ENCODE measurements around the gene GPHN.

GPHN gene

DNA sequence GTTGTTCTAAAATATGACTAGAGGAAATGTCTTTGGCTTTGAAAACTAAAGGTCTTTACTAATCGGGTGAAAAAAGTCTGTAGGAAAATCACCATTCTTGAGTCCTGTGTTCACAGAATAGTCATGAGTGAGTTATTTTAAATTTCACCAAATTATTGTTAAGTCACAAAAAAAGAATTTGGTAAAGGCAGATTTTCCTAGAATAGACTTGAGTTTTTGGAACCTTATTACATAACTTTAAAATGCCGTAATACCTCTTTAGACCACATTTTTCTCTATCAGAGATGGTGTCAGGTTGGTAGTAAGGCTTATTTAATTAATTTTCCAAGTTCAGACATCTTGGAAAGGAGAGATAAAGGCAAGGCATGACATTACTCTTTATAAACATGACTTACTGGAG is 496.6 kb downstream of the GPHN start:
- no peak overlapping the region for H3K4me3 ChIP-seq (ENCODE audit: low read depth, low read length, poor library complexity, severe bottlenecking)
- H3K4me1 ChIP-seq (ENCODE audit: insufficient read depth, low read length, severe bottlenecking) = no peaks in the 10 kb centered on the region
- no peak overlapping the region for H3K4me2 ChIP-seq (ENCODE audit: low read length)
- H4K20me1 ChIP-seq (ENCODE audit: insufficient read depth, low read length) = no peaks in the 10 kb centered on the region
- H3K79me2 ChIP-seq (ENCODE audit: insufficient read depth, low read length) = no peaks in the 10 kb centered on the region
- H3K9ac ChIP-seq (ENCODE audit: low read length) = no peak overlapping the region
- TF ChIP-seq EZH2 (IDR thresholded peaks at IDR 0.05; ENCODE audit: borderline replicate concordance, low read length) = no peak
- TF ChIP-seq, protein P1, sequence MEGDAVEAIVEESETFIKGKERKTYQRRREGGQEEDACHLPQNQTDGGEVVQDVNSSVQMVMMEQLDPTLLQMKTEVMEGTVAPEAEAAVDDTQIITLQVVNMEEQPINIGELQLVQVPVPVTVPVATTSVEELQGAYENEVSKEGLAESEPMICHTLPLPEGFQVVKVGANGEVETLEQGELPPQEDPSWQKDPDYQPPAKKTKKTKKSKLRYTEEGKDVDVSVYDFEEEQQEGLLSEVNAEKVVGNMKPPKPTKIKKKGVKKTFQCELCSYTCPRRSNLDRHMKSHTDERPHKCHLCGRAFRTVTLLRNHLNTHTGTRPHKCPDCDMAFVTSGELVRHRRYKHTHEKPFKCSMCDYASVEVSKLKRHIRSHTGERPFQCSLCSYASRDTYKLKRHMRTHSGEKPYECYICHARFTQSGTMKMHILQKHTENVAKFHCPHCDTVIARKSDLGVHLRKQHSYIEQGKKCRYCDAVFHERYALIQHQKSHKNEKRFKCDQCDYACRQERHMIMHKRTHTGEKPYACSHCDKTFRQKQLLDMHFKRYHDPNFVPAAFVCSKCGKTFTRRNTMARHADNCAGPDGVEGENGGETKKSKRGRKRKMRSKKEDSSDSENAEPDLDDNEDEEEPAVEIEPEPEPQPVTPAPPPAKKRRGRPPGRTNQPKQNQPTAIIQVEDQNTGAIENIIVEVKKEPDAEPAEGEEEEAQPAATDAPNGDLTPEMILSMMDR (IDR thresholded peaks at IDR 0.05; ENCODE audit: low read length) = no peak
- H3K27ac ChIP-seq (ENCODE audit: low read depth, low read length, poor library complexity, severe bottlenecking) = no peak overlapping the region
- no peaks in the 10 kb centered on the region for H3K9me2 ChIP-seq (ENCODE audit: low read depth, low read length)
- H3K9me3 ChIP-seq (ENCODE audit: low read length) = no peaks in the 10 kb centered on the region
- no peaks in the 10 kb centered on the region for H3K36me3 ChIP-seq (ENCODE audit: insufficient read depth, low read length)
- no peaks in the 10 kb centered on the region for H3F3A ChIP-seq (ENCODE audit: insufficient read depth, low read length)
- H2AFZ ChIP-seq (ENCODE audit: low read length) = no peak overlapping the region
- H3K27me3 ChIP-seq (ENCODE audit: insufficient read depth, low read length) = no peaks in the 10 kb centered on the region

DNA sequence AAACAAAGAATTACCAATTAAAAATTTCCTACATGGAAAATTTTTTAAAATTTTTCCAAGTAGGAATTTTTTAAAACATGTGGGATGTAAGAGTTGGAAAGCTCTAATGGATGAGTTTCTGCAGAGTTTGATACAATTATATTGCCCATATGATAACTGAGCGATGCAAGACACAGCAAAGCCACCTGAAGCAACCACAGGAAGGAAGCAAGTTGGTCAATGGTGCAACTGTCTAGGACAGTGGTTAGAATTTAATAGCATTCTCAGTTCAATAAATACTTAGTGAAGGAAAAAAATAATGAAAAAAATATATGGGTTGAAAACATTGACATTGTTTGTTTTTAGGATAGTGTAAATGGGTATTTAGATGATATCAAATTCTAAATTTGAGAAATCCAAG is 502.7 kb downstream of the GPHN start:
- no peaks in the 10 kb centered on the region for H3K36me3 ChIP-seq (ENCODE audit: insufficient read depth, low read length)
- H3K9me3 ChIP-seq (ENCODE audit: low read length) = no peaks in the 10 kb centered on the region
- TF ChIP-seq, protein P1 (IDR thresholded peaks at IDR 0.05; ENCODE audit: low read length) = no peak
- TF ChIP-seq EZH2 (IDR thresholded peaks at IDR 0.05; ENCODE audit: borderline replicate concordance, low read length) = no peak
- no peaks in the 10 kb centered on the region for H3K79me2 ChIP-seq (ENCODE audit: insufficient read depth, low read length)
- H3K9me2 ChIP-seq (ENCODE audit: low read depth, low read length) = no peaks in the 10 kb centered on the region
- no peaks in the 10 kb centered on the region for H4K20me1 ChIP-seq (ENCODE audit: insufficient read depth, low read length)
- H3K4me2 ChIP-seq (ENCODE audit: low read length) = no peak overlapping the region
- H3K27ac ChIP-seq (ENCODE audit: low read depth, low read length, poor library complexity, severe bottlenecking) = no peak overlapping the region
- H2AFZ ChIP-seq (ENCODE audit: low read length) = no peak overlapping the region
- H3K4me3 ChIP-seq (ENCODE audit: low read depth, low read length, poor library complexity, severe bottlenecking) = no peak overlapping the region
- no peak overlapping the region for H3K9ac ChIP-seq (ENCODE audit: low read length)
- no peaks in the 10 kb centered on the region for H3K4me1 ChIP-seq (ENCODE audit: insufficient read depth, low read length, severe bottlenecking)
- no peaks in the 10 kb centered on the region for H3F3A ChIP-seq (ENCODE audit: insufficient read depth, low read length)
- no peaks in the 10 kb centered on the region for H3K27me3 ChIP-seq (ENCODE audit: insufficient read depth, low read length)

DNA sequence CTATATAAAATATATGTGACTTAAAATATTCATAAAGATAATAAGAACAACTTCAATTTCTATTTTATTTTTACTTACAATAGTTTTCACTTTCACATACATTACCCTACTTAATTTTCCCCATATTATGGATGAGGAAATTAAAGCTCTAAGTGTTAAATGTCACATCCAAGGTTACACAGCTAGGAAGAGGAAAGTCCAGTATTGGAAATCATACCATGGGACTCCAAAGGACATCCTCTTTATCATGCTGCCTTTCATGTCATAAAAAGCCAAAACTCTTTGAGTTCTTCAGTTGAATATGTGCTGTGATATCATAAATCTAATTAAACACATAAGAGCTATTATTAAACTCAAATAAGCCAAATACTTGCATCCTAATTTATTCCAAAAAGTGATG is 508.9 kb downstream of the GPHN start:
- H3K4me3 ChIP-seq (ENCODE audit: low read depth, low read length, poor library complexity, severe bottlenecking) = no peak overlapping the region
- no peak for TF ChIP-seq EZH2 (IDR thresholded peaks at IDR 0.05; ENCODE audit: borderline replicate concordance, low read length)
- TF ChIP-seq, protein P1 (IDR thresholded peaks at IDR 0.05; ENCODE audit: low read length) = no peak

More for the DNA sequence above, 508.9 kb downstream of the GPHN start:
- no peaks in the 10 kb centered on the region for H3K4me1 ChIP-seq (ENCODE audit: insufficient read depth, low read length, severe bottlenecking)
- no peaks in the 10 kb centered on the region for H4K20me1 ChIP-seq (ENCODE audit: insufficient read depth, low read length)
- H3K4me2 ChIP-seq (ENCODE audit: low read length) = no peak overlapping the region
- H3K27ac ChIP-seq (ENCODE audit: low read depth, low read length, poor library complexity, severe bottlenecking) = no peak overlapping the region
- no peaks in the 10 kb centered on the region for H3K9me3 ChIP-seq (ENCODE audit: low read length)
- H3K9ac ChIP-seq (ENCODE audit: low read length) = no peak overlapping the region
- H2AFZ ChIP-seq (ENCODE audit: low read length) = no peak overlapping the region
- no peaks in the 10 kb centered on the region for H3F3A ChIP-seq (ENCODE audit: insufficient read depth, low read length)
- H3K27me3 ChIP-seq (ENCODE audit: insufficient read depth, low read length) = no peaks in the 10 kb centered on the region
- H3K36me3 ChIP-seq (ENCODE audit: insufficient read depth, low read length) = no peaks in the 10 kb centered on the region
- H3K79me2 ChIP-seq (ENCODE audit: insufficient read depth, low read length) = no peaks in the 10 kb centered on the region
- no peaks in the 10 kb centered on the region for H3K9me2 ChIP-seq (ENCODE audit: low read depth, low read length)
